ENCODE data around the gene FAIM2.

GRCh38 chr12:49951411-49952240 lies 47.9 kb upstream of the FAIM2 start:
- TF ChIP-seq ZNF317 (CRISPR knock-in tag; IDR thresholded peaks at IDR 0.05; ENCODE audit: borderline replicate concordance, low read depth) (no peak), NFE2L1 (CRISPR knock-in tag; IDR thresholded peaks at IDR 0.05) (no peak)
